Measurements from ENCODE around the gene AIMP2.
"Not testable (repeated sequence)": the region's sequence is repeated elsewhere in the genome, so short reads cannot be mapped to it uniquely, and the experiment has no call there.

AIMP2 gene

GRCh38 chr7:6031567-6031966 lies 22.5 kb downstream of the AIMP2 start:
- no peak for TF ChIP-seq CTCF (conservative IDR thresholded peaks at IDR 0.05; ENCODE audit: low read depth, low read length)
- no peak overlapping the region for H3K4me3 ChIP-seq (ENCODE audit: low read length)
- DNase-seq (ENCODE audit: low read depth): no peak

GRCh38 chr7:6032167-6032566 lies 23.1 kb downstream of the AIMP2 start:
- no peak for DNase-seq (ENCODE audit: low read depth)
- no peak overlapping the region for H3K4me3 ChIP-seq (ENCODE audit: low read length)
- no peak for TF ChIP-seq CTCF (conservative IDR thresholded peaks at IDR 0.05; ENCODE audit: low read depth, low read length)

GRCh38 chr7:6032641-6033040 lies 23.6 kb downstream of the AIMP2 start:
- DNase-seq (ENCODE audit: low read depth): no peak
- no peak overlapping the region for H3K4me3 ChIP-seq (ENCODE audit: low read length)
- no peak for TF ChIP-seq CTCF (conservative IDR thresholded peaks at IDR 0.05; ENCODE audit: low read depth, low read length)

- no peak overlapping the region for H3K4me3 ChIP-seq (ENCODE audit: low read length)
- TF ChIP-seq CTCF (conservative IDR thresholded peaks at IDR 0.05; ENCODE audit: low read depth, low read length): no peak
- no peak for DNase-seq (ENCODE audit: low read depth)
These were observed 26.1 kb downstream of the AIMP2 start for GRCh38 chr7:6035165-6035564.

- no peak for DNase-seq (ENCODE audit: low read depth)
- no peak overlapping the region for H3K4me3 ChIP-seq (ENCODE audit: low read length)
- no peak for TF ChIP-seq CTCF (conservative IDR thresholded peaks at IDR 0.05; ENCODE audit: low read depth, low read length)
These were observed 26.6 kb downstream of the AIMP2 start for GRCh38 chr7:6035686-6036085.

- no peak for TF ChIP-seq CTCF (conservative IDR thresholded peaks at IDR 0.05; ENCODE audit: low read depth, low read length)
- no peak overlapping the region for H3K4me3 ChIP-seq (ENCODE audit: low read length)
- no peak for DNase-seq (ENCODE audit: low read depth)
These were observed 40.7 kb downstream of the AIMP2 start for GRCh38 chr7:6049780-6050179.

GRCh38 chr7:6051185-6051584 lies 42.1 kb downstream of the AIMP2 start:
- DNase-seq (ENCODE audit: low read depth); H3K4me3 ChIP-seq (ENCODE audit: low read length): not testable (repeated sequence)

- no peak for DNase-seq (ENCODE audit: low read depth)
- TF ChIP-seq CTCF (conservative IDR thresholded peaks at IDR 0.05; ENCODE audit: low read depth, low read length): no peak
- no peak overlapping the region for H3K4me3 ChIP-seq (ENCODE audit: low read length)
These were observed 47.5 kb downstream of the AIMP2 start for GRCh38 chr7:6056616-6057015.
